OCI-LY1 (cell line): ENCODE measurements around the gene CEP120.
"Not testable (repeated sequence)": the region's sequence is repeated elsewhere in the genome, so short reads cannot be mapped to it uniquely, and the experiment has no call there.

ENCODE experiments used
- H2AFZ ChIP-seq: fragments of 200-600 bp; sonication (generic), shearing (Covaris generic); 2 replicates; pipeline ENCODE4 v1.6.0; 2014; ENCODE audit warnings: antibody characterized with exemption, mild to moderate bottlenecking, low read length
- H3F3A ChIP-seq: fragments of 200-600 bp; sonication (generic), shearing (Covaris generic); 2 replicates; pipeline ENCODE4 v1.6.0; 2014; ENCODE audit warnings: mild to moderate bottlenecking, antibody characterized with exemption, low read length, moderate library complexity; ENCODE audit not compliant: insufficient read depth
- H3K27ac ChIP-seq: fragments of 200-600 bp; sonication (generic); 2 replicates; pipeline ENCODE4 v1.5.1; 2014; ENCODE audit warnings: low read length, mixed run types, mild to moderate bottlenecking, low read depth; ENCODE audit not compliant: poor library complexity, severe bottlenecking
- H3K27me3 ChIP-seq: fragments of 200-600 bp; sonication (generic); 2 replicates; pipeline ENCODE4 v1.6.0; 2014; ENCODE audit warnings: antibody characterized with exemption, mild to moderate bottlenecking, low read length, moderate library complexity; ENCODE audit not compliant: insufficient read depth
- H3K36me3 ChIP-seq: fragments of 200-600 bp; sonication (generic); 2 replicates; pipeline ENCODE4 v1.6.1; 2014; ENCODE audit warnings: mild to moderate bottlenecking, antibody characterized with exemption, low read length, moderate library complexity, mixed read lengths; ENCODE audit not compliant: insufficient read depth
- H3K4me1 ChIP-seq: fragments of 200-600 bp; sonication (generic); 2 replicates; pipeline ENCODE4 v1.5.1; 2014; ENCODE audit warnings: mild to moderate bottlenecking, low read length, moderate library complexity; ENCODE audit not compliant: insufficient read depth, severe bottlenecking
- H3K4me2 ChIP-seq: fragments of 200-600 bp; sonication (generic), shearing (Covaris generic); 2 replicates; pipeline ENCODE4 v1.6.1; 2014; ENCODE audit warnings: low read length
- H3K4me3 ChIP-seq: fragments of 200-600 bp; sonication (generic); 2 replicates; pipeline ENCODE4 v1.5.1; 2014; ENCODE audit warnings: low read length, low read depth, mild to moderate bottlenecking, mixed read lengths; ENCODE audit not compliant: poor library complexity, severe bottlenecking
- H3K79me2 ChIP-seq: fragments of 200-600 bp; shearing (Covaris generic); 2 replicates; pipeline ENCODE4 v1.6.1; 2016; ENCODE audit warnings: mixed run types, low read length, mixed read lengths; ENCODE audit not compliant: insufficient read depth
- H3K9ac ChIP-seq: fragments of 200-600 bp; sonication (generic), shearing (Covaris generic); 2 replicates; pipeline ENCODE4 v1.6.1; 2014; ENCODE audit warnings: mild to moderate bottlenecking, low read length, mixed read lengths
- H3K9me2 ChIP-seq: fragments of 200-600 bp; sonication (generic), shearing (Covaris generic); 2 replicates; pipeline ENCODE4 v1.6.1; 2014; ENCODE audit warnings: low read depth, mild to moderate bottlenecking, low read length, mixed read lengths
- H3K9me3 ChIP-seq: fragments of 200-600 bp; shearing (Covaris generic); 2 replicates; pipeline ENCODE4 v1.6.1; 2014; ENCODE audit warnings: low read length, mixed read lengths
- H4K20me1 ChIP-seq: fragments of 200-600 bp; sonication (generic), shearing (Covaris generic); 2 replicates; pipeline ENCODE4 v1.6.0; 2016; ENCODE audit warnings: mild to moderate bottlenecking, low read length; ENCODE audit not compliant: insufficient read depth
- EZH2 ChIP-seq: fragments of 200-600 bp; sonication (generic), shearing (Covaris generic); IDR thresholded peaks from 2 replicates; pipeline ENCODE4 v1.8.0; 2017; ENCODE audit warnings: borderline replicate concordance, mixed run types, mild to moderate bottlenecking, antibody characterized with exemption, low read length, moderate library complexity, mixed read lengths
- TF ChIP-seq, protein P1 (sequence below): fragments of 200-600 bp; sonication (generic), shearing (Covaris generic); IDR thresholded peaks from 2 replicates; pipeline ENCODE4 v1.5.1; 2017; ENCODE audit warnings: mild to moderate bottlenecking, antibody characterized with exemption, low read length, moderate library complexity, mixed read lengths

The CEP120 gene

DNA sequence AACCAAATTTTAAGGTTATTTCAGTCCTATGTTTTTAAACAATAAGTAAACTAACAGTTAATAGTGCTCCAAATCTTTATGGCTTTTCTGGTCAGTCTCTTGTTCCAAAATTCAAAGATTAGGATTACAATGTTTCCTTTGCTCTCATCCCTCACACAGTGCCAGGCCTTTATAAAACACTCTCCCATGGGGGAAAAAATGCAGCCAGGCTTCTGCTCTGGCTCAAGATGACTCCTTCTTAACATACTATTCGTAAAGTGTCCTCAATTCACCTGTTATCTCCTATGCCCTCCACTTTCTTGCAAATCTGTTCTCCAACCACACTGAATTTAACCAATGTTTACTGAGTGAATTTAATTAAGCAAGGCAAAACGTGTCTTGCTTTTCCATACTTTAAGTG, 1.4 kb downstream of the CEP120 start:
- H4K20me1 ChIP-seq = no peaks in the 10 kb centered on the region
- H3K4me3 ChIP-seq = peak overlapping the region; percentile 95
- peaks cover 30% of the 10 kb centered on the region for H3K79me2 ChIP-seq
- H3F3A ChIP-seq = no peaks in the 10 kb centered on the region
- TF ChIP-seq, protein P1, sequence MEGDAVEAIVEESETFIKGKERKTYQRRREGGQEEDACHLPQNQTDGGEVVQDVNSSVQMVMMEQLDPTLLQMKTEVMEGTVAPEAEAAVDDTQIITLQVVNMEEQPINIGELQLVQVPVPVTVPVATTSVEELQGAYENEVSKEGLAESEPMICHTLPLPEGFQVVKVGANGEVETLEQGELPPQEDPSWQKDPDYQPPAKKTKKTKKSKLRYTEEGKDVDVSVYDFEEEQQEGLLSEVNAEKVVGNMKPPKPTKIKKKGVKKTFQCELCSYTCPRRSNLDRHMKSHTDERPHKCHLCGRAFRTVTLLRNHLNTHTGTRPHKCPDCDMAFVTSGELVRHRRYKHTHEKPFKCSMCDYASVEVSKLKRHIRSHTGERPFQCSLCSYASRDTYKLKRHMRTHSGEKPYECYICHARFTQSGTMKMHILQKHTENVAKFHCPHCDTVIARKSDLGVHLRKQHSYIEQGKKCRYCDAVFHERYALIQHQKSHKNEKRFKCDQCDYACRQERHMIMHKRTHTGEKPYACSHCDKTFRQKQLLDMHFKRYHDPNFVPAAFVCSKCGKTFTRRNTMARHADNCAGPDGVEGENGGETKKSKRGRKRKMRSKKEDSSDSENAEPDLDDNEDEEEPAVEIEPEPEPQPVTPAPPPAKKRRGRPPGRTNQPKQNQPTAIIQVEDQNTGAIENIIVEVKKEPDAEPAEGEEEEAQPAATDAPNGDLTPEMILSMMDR = no peak
- H3K4me1 ChIP-seq = peaks cover 34% of the 10 kb centered on the region
- H3K9me2 ChIP-seq = no peaks in the 10 kb centered on the region
- H3K36me3 ChIP-seq = peaks cover 17% of the 10 kb centered on the region
- H3K27me3 ChIP-seq = no peaks in the 10 kb centered on the region
- no peak overlapping the region for H3K27ac ChIP-seq
- peak overlapping the region; percentile 97 for H3K4me2 ChIP-seq
- H3K9me3 ChIP-seq = no peaks in the 10 kb centered on the region
- no peak overlapping the region for H2AFZ ChIP-seq
- H3K9ac ChIP-seq = peak overlapping the region; percentile 96

DNA sequence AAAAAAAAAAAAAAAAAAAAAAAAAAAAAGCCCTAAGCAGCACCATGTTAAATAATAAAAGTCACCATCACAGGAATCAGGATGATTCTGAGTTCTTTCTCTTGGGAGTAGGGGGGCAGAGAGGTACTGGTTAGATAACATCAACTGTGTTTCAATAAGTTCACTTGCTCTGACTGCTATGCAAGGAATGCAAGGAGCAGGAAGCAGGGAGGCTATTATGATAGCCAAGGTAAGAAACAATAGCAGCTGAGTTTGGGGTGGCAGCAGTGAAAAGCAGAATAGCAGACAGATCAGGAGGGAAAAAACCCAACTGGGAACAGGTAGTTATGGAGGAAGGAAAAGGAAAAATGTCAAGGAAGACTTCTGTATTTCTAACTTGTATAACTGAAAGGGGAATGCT, 8.2 kb downstream of the CEP120 start:
- no peaks in the 10 kb centered on the region for H3F3A ChIP-seq
- no peak overlapping the region for H3K4me2 ChIP-seq
- H3K27me3 ChIP-seq = no peaks in the 10 kb centered on the region
- H3K9ac ChIP-seq = no peak overlapping the region
- H3K9me2 ChIP-seq = no peaks in the 10 kb centered on the region
- peaks cover 5% of the 10 kb centered on the region for H3K79me2 ChIP-seq
- TF ChIP-seq, protein P1 = no peak
- no peak for TF ChIP-seq EZH2
- H3K4me3 ChIP-seq = no peak overlapping the region
- peaks cover 69% of the 10 kb centered on the region for H3K36me3 ChIP-seq
- H2AFZ ChIP-seq = no peak overlapping the region
- no peaks in the 10 kb centered on the region for H4K20me1 ChIP-seq
- no peak overlapping the region for H3K27ac ChIP-seq
- peaks cover 4% of the 10 kb centered on the region for H3K4me1 ChIP-seq
- H3K9me3 ChIP-seq = no peaks in the 10 kb centered on the region

DNA sequence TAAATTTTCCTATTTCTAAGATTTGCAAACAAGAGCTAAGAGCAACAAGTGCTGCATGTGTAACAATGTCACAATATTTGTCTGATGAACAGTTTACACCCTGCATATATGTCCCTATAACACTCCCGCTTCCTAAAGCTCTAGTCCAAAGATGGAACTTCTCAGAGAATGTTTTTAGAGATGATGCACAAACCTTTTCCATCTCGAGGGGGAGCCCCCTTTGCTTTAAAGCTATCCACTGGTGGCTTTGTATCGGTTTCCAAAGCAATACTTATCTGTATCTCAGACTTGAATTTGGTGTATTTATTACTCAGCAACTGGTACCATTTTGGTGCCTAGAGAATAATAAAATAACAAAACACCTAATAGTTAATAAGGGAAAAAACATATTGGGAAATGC, 11.0 kb downstream of the CEP120 start:
- Histone ChIP-seq H3K36me3 (peaks cover 73% of the 10 kb centered on the region), H3K9me2 (no peaks in the 10 kb centered on the region), H3K27ac (no peak overlapping the region), H2AFZ (no peak overlapping the region), H3K4me1 (no peaks in the 10 kb centered on the region), H3K4me2 (no peak overlapping the region), H3F3A (no peaks in the 10 kb centered on the region), H3K9me3 (no peaks in the 10 kb centered on the region), H4K20me1 (no peaks in the 10 kb centered on the region), H3K9ac (no peak overlapping the region), H3K27me3 (no peaks in the 10 kb centered on the region), H3K79me2 (no peaks in the 10 kb centered on the region), H3K4me3 (no peak overlapping the region)
- no peak for TF ChIP-seq EZH2
- TF ChIP-seq, protein P1 = no peak

DNA sequence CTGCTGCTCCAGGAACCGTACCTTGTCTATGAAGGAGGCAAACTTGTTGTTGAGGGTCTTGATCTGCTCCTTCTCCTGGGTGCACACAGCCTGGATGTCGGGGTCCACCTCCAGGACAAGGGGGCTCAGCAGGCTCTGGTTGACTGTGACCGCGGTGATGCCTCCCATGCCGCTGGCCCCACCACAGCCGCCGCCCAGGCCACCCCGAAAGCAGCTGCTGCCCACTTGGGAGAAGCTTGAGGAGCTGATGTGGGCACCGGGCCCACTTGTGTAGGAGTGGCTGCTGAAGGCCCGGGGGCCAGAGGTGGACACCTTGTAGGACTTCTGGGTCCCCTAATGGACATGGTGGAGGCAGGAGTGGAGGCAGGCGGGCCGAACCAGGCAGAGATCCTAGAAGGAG, 21.2 kb downstream of the CEP120 start:
- H3K27me3 ChIP-seq, H2AFZ ChIP-seq, H3K9me3 ChIP-seq, H3K4me3 ChIP-seq, H3F3A ChIP-seq, H3K9ac ChIP-seq, H3K27ac ChIP-seq, H4K20me1 ChIP-seq, H3K4me2 ChIP-seq, H3K9me2 ChIP-seq, H3K79me2 ChIP-seq: not testable (repeated sequence)
- Histone ChIP-seq H3K4me1 (peaks cover 24% of the 10 kb centered on the region), H3K36me3 (peaks cover 42% of the 10 kb centered on the region; the same call in 1 of the 2 replicates)
